ENCODE data around the gene CCDC24.

The CCDC24 gene

DNA sequence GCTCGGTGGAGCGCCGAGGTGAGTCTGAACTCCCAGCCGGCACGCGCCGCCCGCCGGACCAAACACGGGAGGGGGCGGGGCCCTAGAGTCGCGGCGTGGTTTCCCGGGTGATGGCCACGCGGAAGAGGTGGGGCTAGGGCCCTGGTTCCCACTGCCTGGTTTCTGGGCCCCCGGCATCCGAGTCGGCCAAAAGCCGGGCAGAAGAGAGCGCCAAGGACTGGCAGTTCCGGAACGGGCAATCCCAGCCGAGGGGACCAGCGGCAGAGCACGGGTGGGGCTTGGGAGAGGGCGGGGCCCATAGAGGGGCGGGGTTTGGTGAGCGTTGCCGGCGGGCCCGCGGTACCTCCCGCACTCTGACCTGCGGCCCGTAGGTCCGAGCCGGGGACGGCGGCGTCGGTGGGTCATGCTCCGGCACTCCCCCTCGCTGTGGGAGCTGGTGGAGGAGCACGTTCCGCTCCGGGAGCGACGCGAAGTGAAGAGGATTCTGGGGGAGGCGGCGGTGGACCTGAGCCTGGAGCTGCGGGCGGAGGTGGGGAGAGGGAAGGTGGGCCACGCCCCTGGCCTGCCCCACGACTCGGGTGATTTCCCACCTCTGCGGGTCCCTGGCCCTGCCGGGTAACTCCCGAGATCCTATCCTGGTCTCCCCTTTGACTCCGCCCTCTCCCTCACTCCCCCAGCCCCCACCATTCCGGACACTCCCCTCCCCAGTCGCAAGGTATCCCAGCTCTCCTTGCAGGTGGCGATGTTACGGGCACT lies at the start of gene CCDC24:
Gene CCDC24, plus strand, starts transcription at position 124 of the 756 bp plus-strand sequence. Its CDS starts 280 bp downstream, at position 404.
- peak; percentile 54 to 56 for DNase-seq (ENCODE audit: low read depth in 2 of 2)

DNA sequence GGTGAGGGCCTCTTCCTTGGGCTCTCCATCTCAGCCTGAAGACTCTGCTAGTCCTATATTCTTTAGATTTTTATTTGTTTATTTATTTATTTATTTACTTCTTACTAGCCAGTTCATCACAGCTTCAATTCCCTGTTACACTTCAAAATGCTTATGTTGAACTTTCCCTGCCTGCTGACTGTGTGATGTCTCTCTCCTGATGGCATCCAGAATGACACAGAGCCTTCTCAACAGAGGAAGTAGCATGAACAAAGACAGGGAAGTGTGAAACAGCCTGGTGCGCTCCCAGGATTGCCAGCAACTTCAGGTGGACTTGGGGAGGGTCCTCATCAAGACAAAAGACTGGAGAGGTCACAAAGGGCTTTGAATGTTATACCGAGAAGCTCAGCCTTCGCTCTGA lies 49.0 kb upstream of the CCDC24 start:
- DNase-seq (ENCODE audit: low read depth in 2 of 2): no peak

DNA sequence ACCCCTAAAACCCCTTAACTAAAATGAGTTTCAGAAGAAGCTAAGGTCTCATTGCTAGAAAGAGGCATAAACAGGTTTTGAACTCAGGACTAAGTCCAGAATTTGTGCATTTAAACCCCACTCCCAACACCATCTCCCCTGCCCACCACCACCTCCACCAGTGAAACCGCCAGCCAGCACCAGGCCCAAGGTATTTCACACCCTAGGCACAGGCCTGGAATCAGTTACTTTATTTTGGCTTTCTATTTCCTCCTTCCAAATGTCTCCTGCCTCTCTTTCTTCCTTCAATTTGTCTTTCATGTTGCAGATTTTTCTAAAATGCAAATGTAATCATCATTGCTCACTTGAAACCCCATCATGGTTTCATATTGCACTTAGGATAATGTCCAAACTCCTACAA lies 46.5 kb upstream of the CCDC24 start:
- DNase-seq (ENCODE audit: low read depth in 2 of 2): no peak

GRCh38 chr1:43945674-43946235 lies 45.6 kb upstream of the CCDC24 start:
- no peak for DNase-seq (ENCODE audit: low read depth in 2 of 2)

DNA sequence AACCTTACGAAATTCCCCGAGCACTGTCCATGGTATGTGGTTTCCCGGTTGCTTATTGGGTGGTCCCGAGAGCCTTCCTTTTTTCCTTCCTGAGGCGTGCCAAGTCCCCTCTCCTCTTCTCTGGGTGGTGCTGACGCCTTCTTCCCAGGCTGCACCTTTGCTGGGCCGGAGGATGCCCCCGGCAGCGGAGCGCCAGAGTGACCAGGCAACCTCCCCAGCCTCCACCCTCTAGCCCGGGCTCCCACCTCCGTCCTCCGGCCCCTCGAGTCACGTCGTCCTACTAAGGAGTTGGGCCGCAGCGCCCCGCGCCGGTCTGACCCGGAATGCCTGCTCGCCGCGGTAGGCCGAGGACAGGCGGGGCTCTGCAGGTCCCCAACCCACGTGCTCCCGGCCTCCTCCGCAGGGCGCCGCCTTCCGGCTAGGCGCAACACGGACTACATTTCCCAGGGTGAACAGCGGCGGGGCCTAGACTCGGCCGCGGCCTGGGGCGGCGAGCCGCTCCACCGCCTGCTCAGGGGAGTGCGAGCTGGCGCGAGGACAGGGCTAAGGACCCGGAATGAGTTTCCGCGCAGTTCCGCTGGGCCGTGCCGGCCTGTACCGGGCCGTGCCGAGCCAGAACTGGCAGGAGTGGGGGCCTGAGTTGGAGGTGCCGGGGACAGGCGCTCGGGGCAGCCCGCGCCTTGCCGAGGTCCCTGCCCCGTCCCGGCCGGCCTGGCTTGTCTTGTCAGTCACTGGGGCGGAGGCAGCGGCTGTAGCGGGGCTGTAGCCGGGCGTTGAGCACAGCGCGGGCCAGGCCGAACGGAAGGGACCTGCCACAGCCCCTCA lies 45.0 kb upstream of the CCDC24 start, which contains the start of gene IPO13:
Gene IPO13, plus strand, starts transcription at position 715 of the 825 bp plus-strand sequence. CDS start 651 bp downstream, outside the sequence.
- DNase-seq (ENCODE audit: low read depth in 2 of 2): peak; percentile 82 to 90

GRCh38 chr1:43947061-43947873 lies 44.1 kb upstream of the CCDC24 start:
- no peak for DNase-seq (ENCODE audit: low read depth in 2 of 2)

GRCh38 chr1:43947874-43948437 lies 43.4 kb upstream of the CCDC24 start:
- no peak for DNase-seq (ENCODE audit: low read depth in 2 of 2)

GRCh38 chr1:43949678-43950077 lies 41.7 kb upstream of the CCDC24 start:
- no peak for DNase-seq (ENCODE audit: low read depth in 2 of 2)

DNA sequence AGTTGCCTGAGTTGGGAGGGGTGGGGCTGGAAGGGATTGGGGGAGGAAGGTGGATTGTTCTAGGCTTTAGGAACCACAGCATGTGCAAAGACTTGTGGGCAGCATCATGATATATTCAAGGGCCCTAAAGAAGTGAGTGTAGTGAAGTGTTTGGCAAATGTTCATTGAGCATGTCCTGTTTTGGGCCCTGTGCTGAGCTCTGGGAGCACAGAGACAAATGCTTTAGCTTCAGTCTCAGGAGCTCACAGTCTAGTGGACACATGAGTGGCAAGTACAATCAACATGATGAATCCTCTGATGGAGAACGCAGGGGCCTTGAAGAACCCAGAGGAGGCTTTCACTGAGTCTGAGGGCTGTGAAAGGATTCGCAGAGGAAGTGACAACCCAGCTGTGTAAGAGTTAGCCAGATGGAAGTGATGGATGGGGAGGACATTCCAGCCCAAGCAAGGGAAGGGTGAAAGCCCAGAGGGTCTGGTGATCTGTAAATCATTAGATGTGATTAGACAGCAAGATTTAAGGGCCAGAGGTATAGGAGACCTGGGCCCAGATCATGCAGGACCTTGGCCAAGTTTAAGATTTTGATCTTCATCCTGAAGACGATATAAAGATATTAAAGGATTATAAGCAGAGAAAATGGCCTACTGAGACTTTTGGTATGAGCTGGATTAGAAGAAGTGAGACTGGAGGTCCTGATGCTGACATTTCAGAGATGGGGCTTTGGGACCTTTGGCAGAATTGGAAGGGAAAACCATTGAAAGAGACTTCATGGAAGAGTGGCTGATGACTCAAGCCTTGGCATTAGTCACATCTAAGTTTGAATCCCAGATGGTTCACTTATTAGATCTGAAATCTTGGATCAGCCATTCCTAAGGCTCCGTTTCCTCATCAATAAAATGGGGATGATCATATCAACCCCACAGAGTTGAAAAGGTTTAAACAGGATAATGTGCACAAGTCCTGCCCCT lies 40.1 kb upstream of the CCDC24 start:
- no peak for DNase-seq (ENCODE audit: low read depth in 2 of 2)

GRCh38 chr1:43952731-43953346 lies 38.6 kb upstream of the CCDC24 start:
- no peak for DNase-seq (ENCODE audit: low read depth in 2 of 2)

GRCh38 chr1:43953361-43953760 lies 38.0 kb upstream of the CCDC24 start:
- DNase-seq (ENCODE audit: low read depth in 2 of 2): no peak

GRCh38 chr1:43954036-43954435 lies 37.4 kb upstream of the CCDC24 start:
- no peak for DNase-seq (ENCODE audit: low read depth in 2 of 2)

GRCh38 chr1:43956234-43956633 lies 35.2 kb upstream of the CCDC24 start:
- DNase-seq (ENCODE audit: low read depth in 2 of 2): no peak

DNA sequence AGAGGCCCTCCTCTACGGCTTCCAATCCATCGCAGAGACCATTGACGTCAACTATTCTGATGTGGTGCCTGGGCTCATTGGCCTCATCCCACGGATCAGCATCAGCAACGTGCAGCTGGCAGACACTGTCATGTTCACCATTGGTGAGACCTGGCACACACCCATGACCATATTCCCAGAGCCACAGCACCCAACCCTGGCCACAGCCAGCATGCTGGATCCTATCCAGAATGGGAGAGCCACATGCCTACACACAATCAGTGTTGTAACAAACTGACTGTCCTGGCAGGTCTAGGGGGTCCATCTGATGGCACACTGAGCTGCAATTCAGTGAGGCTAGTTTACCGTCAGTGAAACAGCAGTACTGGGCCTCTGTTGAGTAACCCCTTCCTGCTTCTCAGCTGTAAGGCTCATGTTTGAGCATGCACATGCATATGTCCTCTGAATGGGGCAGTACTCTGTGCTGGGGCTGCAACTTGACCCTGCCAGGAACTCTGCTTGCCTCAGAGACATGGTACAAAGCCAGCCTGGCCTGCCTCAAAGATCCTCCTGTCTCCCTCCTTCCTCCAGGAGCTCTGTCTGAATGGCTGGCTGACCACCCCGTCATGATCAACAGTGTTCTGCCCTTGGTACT lies 33.9 kb upstream of the CCDC24 start:
- DNase-seq (ENCODE audit: low read depth in 2 of 2): no peak

DNA sequence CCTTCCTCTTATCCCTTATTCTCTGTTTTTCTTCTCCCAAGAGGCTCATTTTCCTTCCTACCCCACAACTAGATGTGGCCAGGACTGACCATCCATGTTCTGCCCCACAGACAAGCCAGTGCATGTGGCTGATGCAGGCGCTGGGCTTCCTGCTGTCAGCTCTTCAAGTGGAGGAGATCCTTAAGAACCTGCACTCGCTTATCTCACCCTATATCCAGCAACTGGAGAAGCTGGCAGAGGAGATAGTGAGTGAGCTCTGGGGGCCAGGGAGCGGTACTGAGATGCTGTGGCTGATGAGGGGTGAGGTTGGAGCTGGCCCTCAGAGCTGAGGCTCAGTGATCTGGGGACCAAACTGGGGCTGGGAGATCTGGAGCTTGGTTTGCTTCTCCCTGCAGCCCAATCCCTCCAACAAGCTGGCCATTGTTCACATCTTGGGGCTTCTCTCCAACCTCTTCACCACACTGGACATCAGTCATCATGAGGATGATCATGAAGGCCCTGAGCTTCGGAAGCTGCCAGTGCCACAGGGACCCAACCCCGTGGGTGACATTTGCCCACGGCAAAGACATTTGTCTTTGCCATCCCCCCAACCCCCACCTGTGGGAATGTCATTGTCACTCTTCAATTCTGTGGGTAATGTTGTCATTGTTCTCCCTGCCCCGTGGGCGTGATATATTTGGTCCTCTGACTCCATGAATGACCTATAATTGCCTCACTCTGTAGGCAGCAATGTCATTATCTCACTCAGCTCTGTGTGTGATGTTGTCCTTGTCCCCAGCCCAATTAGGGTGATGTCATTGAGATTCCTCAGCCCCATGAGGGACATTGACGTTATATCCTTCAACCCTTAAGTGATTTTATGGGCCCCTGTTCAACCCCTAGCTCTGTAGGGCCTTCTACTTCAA lies 32.8 kb upstream of the CCDC24 start:
- DNase-seq (ENCODE audit: low read depth in 2 of 2): no peak

GRCh38 chr1:43960798-43961197 lies 30.6 kb upstream of the CCDC24 start:
- DNase-seq (ENCODE audit: low read depth in 2 of 2): no peak

GRCh38 chr1:43961692-43962091 lies 29.7 kb upstream of the CCDC24 start:
- no peak for DNase-seq (ENCODE audit: low read depth in 2 of 2)

DNA sequence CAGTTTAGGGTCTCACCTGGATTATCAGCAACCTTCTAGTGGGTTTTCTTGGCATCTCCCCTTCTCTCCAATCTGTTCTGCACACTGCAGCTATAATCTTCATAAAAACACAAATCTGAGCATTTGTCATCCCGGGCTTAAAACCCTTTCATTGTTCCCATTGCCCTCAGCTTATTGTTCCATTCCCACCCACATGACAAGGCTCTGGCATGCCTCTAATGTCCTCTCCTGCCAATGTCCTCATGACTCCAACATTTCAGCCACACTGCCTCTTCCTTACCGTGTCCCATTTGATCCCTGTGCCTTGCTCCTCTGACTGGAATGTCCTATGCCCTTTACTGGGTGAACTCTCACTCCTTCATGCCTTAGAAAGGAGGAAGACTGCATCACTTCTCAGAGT lies 29.1 kb upstream of the CCDC24 start:
- DNase-seq (ENCODE audit: low read depth in 2 of 2): no peak
